Trophoblast cell (in vitro differentiated cells and primary cell): ENCODE results near the gene FCHSD2.

Source experiments
- DNase-seq, 2 donors: peaks; one replicate each; pipeline ENCODE4 v3.0.0-alpha.2; 2016
- H2AFZ ChIP-seq: 2 replicates; pipeline ENCODE4 v1.6.1; 2013; ENCODE audit warnings: low read length, moderate library complexity, mild to moderate bottlenecking; ENCODE audit not compliant: insufficient read depth, poor library complexity
- H2AK5ac ChIP-seq: 2 replicates; pipeline ENCODE4 v1.6.1; 2013; ENCODE audit warnings: mild to moderate bottlenecking, low read length
- H2BK120ac ChIP-seq: 2 replicates; pipeline ENCODE4 v1.6.1; 2013; ENCODE audit warnings: low read length, mild to moderate bottlenecking, moderate library complexity; ENCODE audit not compliant: insufficient read depth, poor library complexity
- H2BK12ac ChIP-seq: 2 replicates; pipeline ENCODE4 v1.6.1; 2013; ENCODE audit warnings: mild to moderate bottlenecking, low read length, moderate library complexity
- H2BK5ac ChIP-seq: 2 replicates; pipeline ENCODE4 v1.6.1; 2013; ENCODE audit warnings: low read length, low read depth, moderate library complexity, mild to moderate bottlenecking; ENCODE audit not compliant: poor library complexity
- H3K14ac ChIP-seq: 2 replicates; pipeline ENCODE4 v1.6.1; 2013; ENCODE audit warnings: mild to moderate bottlenecking, low read length
- H3K18ac ChIP-seq: 2 replicates; pipeline ENCODE4 v1.6.1; 2013; ENCODE audit warnings: mild to moderate bottlenecking, low read length
- H3K23ac ChIP-seq: 2 replicates; pipeline ENCODE4 v1.6.1; 2013; ENCODE audit warnings: low read length
- H3K27ac ChIP-seq: 2 replicates; pipeline ENCODE4 v1.5.1; 2013; ENCODE audit warnings: low read depth, mild to moderate bottlenecking, inconsistent platforms, low read length, moderate library complexity
- H3K27me3 ChIP-seq: 2 replicates; pipeline ENCODE4 v1.6.1; 2013; ENCODE audit warnings: inconsistent platforms, mild to moderate bottlenecking, low read length, moderate library complexity; ENCODE audit not compliant: insufficient read depth
- H3K36me3 ChIP-seq, 2 experiments: 1 replicate in 1 of 2; 2 replicates in 1 of 2; pipeline ENCODE4 v1.6.1; 2013; ENCODE audit warnings: low read length in 2 of 2, mild to moderate bottlenecking in 2 of 2, moderate library complexity in 1 of 2; ENCODE audit not compliant: insufficient read depth in 2 of 2, control insufficient read depth in 1 of 2
- H3K4ac ChIP-seq: 2 replicates; pipeline ENCODE4 v1.6.1; 2013; ENCODE audit warnings: low read depth, mild to moderate bottlenecking, low read length, moderate library complexity
- H3K4me1 ChIP-seq, 2 experiments: 1 replicate in 1 of 2; 2 replicates in 1 of 2; pipeline ENCODE4 v1.6.1; 2013; ENCODE audit warnings: low read length in 2 of 2, mild to moderate bottlenecking in 2 of 2, moderate library complexity in 1 of 2; ENCODE audit not compliant: insufficient read depth in 2 of 2, control insufficient read depth in 1 of 2
- H3K4me2 ChIP-seq: 2 replicates; pipeline ENCODE4 v1.6.1; 2013; ENCODE audit warnings: inconsistent platforms, mild to moderate bottlenecking, low read length, moderate library complexity
- H3K4me3 ChIP-seq: 2 replicates; pipeline ENCODE4 v1.5.1; 2013; ENCODE audit warnings: mild to moderate bottlenecking, low read depth, low read length, inconsistent platforms
- H3K79me1 ChIP-seq: one replicate; pipeline ENCODE4 v1.6.1; 2013; ENCODE audit warnings: low read length
- H3K79me2 ChIP-seq: 2 replicates; pipeline ENCODE4 v1.6.1; 2013; ENCODE audit warnings: low read length, mild to moderate bottlenecking; ENCODE audit not compliant: control insufficient read depth, insufficient read depth, poor library complexity
- H3K9ac ChIP-seq: 2 replicates; pipeline ENCODE4 v1.6.1; 2013; ENCODE audit warnings: mild to moderate bottlenecking, low read length
- H3K9me3 ChIP-seq: 2 replicates; pipeline ENCODE4 v1.6.1; 2013; ENCODE audit warnings: low read depth, mild to moderate bottlenecking, control low read depth, inconsistent platforms, low read length; ENCODE audit not compliant: insufficient read depth
- H4K12ac ChIP-seq: 2 replicates; pipeline ENCODE4 v1.6.1; 2013; ENCODE audit warnings: low read depth, mild to moderate bottlenecking, low read length, moderate library complexity
- H4K8ac ChIP-seq: 2 replicates; pipeline ENCODE4 v1.6.1; 2013; ENCODE audit warnings: low read depth, mild to moderate bottlenecking, low read length, moderate library complexity
- H4K91ac ChIP-seq: one replicate; pipeline ENCODE4 v1.6.1; 2013; ENCODE audit warnings: low read depth, mild to moderate bottlenecking, low read length, moderate library complexity
- WGBS: extraction: QIAGEN DNeasy Blood & Tissue Kit; methylation state at CpG from one replicate; pipeline ENCODE4 v1.1.7; 2013; ENCODE audit warnings: missing lambda C conversion rate; ENCODE audit not compliant: insufficient read length, insufficient coverage; ENCODE audit errors: extremely low coverage; 5-methylcytosine and 5-hydroxymethylcytosine counted together

The FCHSD2 gene

GRCh38 chr11:72899238-72899637 lies 242.9 kb downstream of the FCHSD2 start:
- no peaks in the 10 kb centered on the region for H3K4me1 ChIP-seq
- no peak for DNase-seq
- no peaks in the 10 kb centered on the region for H3K79me1 ChIP-seq
- H4K8ac ChIP-seq = no peak overlapping the region
- no peak overlapping the region for H3K4me2 ChIP-seq
- H2BK12ac ChIP-seq = no peak overlapping the region
- no peak overlapping the region for H2BK120ac ChIP-seq
- no peaks in the 10 kb centered on the region for H3K9me3 ChIP-seq
- H2BK5ac ChIP-seq = no peak overlapping the region
- H3K14ac ChIP-seq = no peak overlapping the region
- H4K91ac ChIP-seq = no peak overlapping the region
- no peaks in the 10 kb centered on the region for H3K27me3 ChIP-seq
- WGBS = no CpG with 5 or more reads among the region's 2 CpGs
- no peak overlapping the region for H3K4me3 ChIP-seq
- H3K23ac ChIP-seq = no peak overlapping the region
- no peak overlapping the region for H3K27ac ChIP-seq
- H2AK5ac ChIP-seq = no peak overlapping the region
- no peak overlapping the region for H3K9ac ChIP-seq
- no peak overlapping the region for H2AFZ ChIP-seq
- no peaks in the 10 kb centered on the region for H3K36me3 ChIP-seq
- H3K79me2 ChIP-seq = no peaks in the 10 kb centered on the region
- H3K18ac ChIP-seq = no peak overlapping the region
- no peak overlapping the region for H3K4ac ChIP-seq
- H4K12ac ChIP-seq = no peak overlapping the region

GRCh38 chr11:72897506-72897905 lies 244.6 kb downstream of the FCHSD2 start:
- no peaks in the 10 kb centered on the region for H3K4me1 ChIP-seq
- no peak overlapping the region for H2BK120ac ChIP-seq
- H3K4ac ChIP-seq = no peak overlapping the region
- no peak overlapping the region for H4K91ac ChIP-seq
- DNase-seq = no peak
- H2BK5ac ChIP-seq = no peak overlapping the region
- H3K27ac ChIP-seq = no peak overlapping the region
- H3K9ac ChIP-seq = no peak overlapping the region
- H3K36me3 ChIP-seq = no peaks in the 10 kb centered on the region
- no peak overlapping the region for H3K18ac ChIP-seq
- H3K4me3 ChIP-seq = no peak overlapping the region
- H4K8ac ChIP-seq = no peak overlapping the region
- H2AK5ac ChIP-seq = no peak overlapping the region
- H3K79me2 ChIP-seq = no peaks in the 10 kb centered on the region
- H3K23ac ChIP-seq = no peak overlapping the region
- no peak overlapping the region for H3K4me2 ChIP-seq
- H3K79me1 ChIP-seq = no peaks in the 10 kb centered on the region
- no peak overlapping the region for H3K14ac ChIP-seq
- no peak overlapping the region for H2BK12ac ChIP-seq
- H3K27me3 ChIP-seq = no peaks in the 10 kb centered on the region
- no peaks in the 10 kb centered on the region for H3K9me3 ChIP-seq
- H2AFZ ChIP-seq = no peak overlapping the region
- no peak overlapping the region for H4K12ac ChIP-seq

- H3K9me3 ChIP-seq = no peaks in the 10 kb centered on the region
- no peak overlapping the region for H3K4ac ChIP-seq
- no peak for DNase-seq
- no peak overlapping the region for H2AK5ac ChIP-seq
- H2BK120ac ChIP-seq = no peak overlapping the region
- no peak overlapping the region for H2BK12ac ChIP-seq
- no peak overlapping the region for H3K4me3 ChIP-seq
- H4K12ac ChIP-seq = no peak overlapping the region
- no CpG with 5 or more reads among the region's 1 CpG for WGBS
- no peaks in the 10 kb centered on the region for H3K27me3 ChIP-seq
- no peak overlapping the region for H3K9ac ChIP-seq
- H2AFZ ChIP-seq = no peak overlapping the region
- no peaks in the 10 kb centered on the region for H3K79me1 ChIP-seq
- H3K4me1 ChIP-seq = no peaks in the 10 kb centered on the region
- H4K8ac ChIP-seq = no peak overlapping the region
- H3K27ac ChIP-seq = no peak overlapping the region
- no peak overlapping the region for H2BK5ac ChIP-seq
- H3K4me2 ChIP-seq = no peak overlapping the region
- no peaks in the 10 kb centered on the region for H3K79me2 ChIP-seq
- H3K18ac ChIP-seq = no peak overlapping the region
- no peaks in the 10 kb centered on the region for H3K36me3 ChIP-seq
- no peak overlapping the region for H3K23ac ChIP-seq
- H3K14ac ChIP-seq = no peak overlapping the region
- H4K91ac ChIP-seq = no peak overlapping the region
Measured at GRCh38 chr11:72896431-72896830, 245.7 kb downstream of the FCHSD2 start.

- Histone ChIP-seq H4K91ac (no peak overlapping the region), H4K12ac (no peak overlapping the region), H3K18ac (no peak overlapping the region), H4K8ac (no peak overlapping the region), H3K4ac (no peak overlapping the region), H2BK120ac (no peak overlapping the region), H3K36me3 (no peaks in the 10 kb centered on the region), H3K23ac (no peak overlapping the region), H3K4me1 (no peaks in the 10 kb centered on the region), H3K14ac (no peak overlapping the region), H2BK12ac (no peak overlapping the region), H3K27me3 (no peaks in the 10 kb centered on the region), H2AFZ (no peak overlapping the region), H3K9ac (no peak overlapping the region), H2BK5ac (no peak overlapping the region), H3K79me1 (no peaks in the 10 kb centered on the region), H3K9me3 (no peaks in the 10 kb centered on the region), H3K79me2 (no peaks in the 10 kb centered on the region), H3K27ac (no peak overlapping the region), H3K4me3 (no peak overlapping the region), H3K4me2 (no peak overlapping the region), H2AK5ac (no peak overlapping the region)
- peak; percentile 54 to 87 for DNase-seq
- no CpG with 5 or more reads among the region's 2 CpGs for WGBS
Measured at GRCh38 chr11:72890881-72891280, 251.2 kb downstream of the FCHSD2 start.

- Histone ChIP-seq H4K12ac (no peak overlapping the region), H2BK12ac (no peak overlapping the region), H3K27ac (no peak overlapping the region), H3K9me3 (no peaks in the 10 kb centered on the region), H3K9ac (no peak overlapping the region), H3K27me3 (no peaks in the 10 kb centered on the region), H3K79me1 (no peaks in the 10 kb centered on the region), H3K4ac (no peak overlapping the region), H3K4me2 (no peak overlapping the region), H3K79me2 (no peaks in the 10 kb centered on the region), H2AFZ (no peak overlapping the region), H2BK120ac (no peak overlapping the region), H4K8ac (no peak overlapping the region), H2BK5ac (no peak overlapping the region), H3K4me3 (no peak overlapping the region), H2AK5ac (no peak overlapping the region), H3K36me3 (no peaks in the 10 kb centered on the region), H3K18ac (no peak overlapping the region), H3K4me1 (no peaks in the 10 kb centered on the region), H3K23ac (no peak overlapping the region), H3K14ac (no peak overlapping the region), H4K91ac (no peak overlapping the region)
- DNase-seq = no peak
Measured at GRCh38 chr11:72886619-72887018, 255.5 kb downstream of the FCHSD2 start.
